Activated CD4-positive, alpha-beta T cell treated with anti-CD3 and anti-CD28 coated beads, Interleukin-10, Interleukin-2, amounts not matched to agents 100 ng/mL and 50 ng/mL, durations not matched to agents 16 hours and 8 hours (primary cell): Measurements from ENCODE around the gene D2HGDH.
"Not testable (repeated sequence)": the region's sequence is repeated elsewhere in the genome, so short reads cannot be mapped to it uniquely, and the experiment has no call there.

Experiments used
- DNase-seq: peaks from one replicate; pipeline ENCODE4 v3.0.0-alpha.2; 2020

Gene D2HGDH

DNA sequence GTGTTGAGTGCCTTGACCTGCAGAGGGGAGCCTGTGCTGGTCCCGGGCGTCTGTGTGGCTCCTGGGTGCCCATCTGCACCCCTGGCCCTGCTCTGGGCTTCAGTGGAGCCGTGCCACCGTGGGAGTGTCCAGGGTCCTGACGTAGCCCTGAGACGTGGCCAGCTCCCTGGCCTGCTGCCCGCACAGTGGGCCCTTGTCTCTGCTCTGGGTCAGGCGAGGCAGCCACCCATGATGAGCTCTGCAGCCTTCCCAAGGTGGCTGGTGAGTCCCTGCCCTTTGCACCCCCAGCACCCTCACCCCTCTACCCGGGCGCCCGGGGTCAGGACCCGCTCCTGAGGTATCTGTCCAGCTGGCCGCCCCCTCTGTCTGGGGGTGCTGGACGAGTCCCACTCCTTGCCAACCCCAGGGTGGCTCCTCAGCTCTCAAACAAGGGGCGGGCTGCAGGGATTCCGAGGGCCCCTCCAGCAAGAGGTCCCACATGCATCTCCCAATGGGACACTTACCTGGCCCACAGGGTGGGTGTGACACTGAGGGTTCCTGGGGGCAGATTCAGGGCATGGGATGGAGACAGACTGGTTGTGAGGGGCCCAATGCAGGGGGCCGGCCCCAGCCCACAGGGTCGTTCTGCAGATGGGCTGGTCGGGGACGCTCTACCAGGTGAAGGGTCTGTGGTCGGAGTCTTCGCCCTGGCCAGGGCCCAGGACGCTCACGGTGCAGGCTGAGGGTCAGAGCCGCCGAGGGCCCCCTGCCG lies 76.9 kb downstream of the D2HGDH start:
- DNase-seq: no peak

DNA sequence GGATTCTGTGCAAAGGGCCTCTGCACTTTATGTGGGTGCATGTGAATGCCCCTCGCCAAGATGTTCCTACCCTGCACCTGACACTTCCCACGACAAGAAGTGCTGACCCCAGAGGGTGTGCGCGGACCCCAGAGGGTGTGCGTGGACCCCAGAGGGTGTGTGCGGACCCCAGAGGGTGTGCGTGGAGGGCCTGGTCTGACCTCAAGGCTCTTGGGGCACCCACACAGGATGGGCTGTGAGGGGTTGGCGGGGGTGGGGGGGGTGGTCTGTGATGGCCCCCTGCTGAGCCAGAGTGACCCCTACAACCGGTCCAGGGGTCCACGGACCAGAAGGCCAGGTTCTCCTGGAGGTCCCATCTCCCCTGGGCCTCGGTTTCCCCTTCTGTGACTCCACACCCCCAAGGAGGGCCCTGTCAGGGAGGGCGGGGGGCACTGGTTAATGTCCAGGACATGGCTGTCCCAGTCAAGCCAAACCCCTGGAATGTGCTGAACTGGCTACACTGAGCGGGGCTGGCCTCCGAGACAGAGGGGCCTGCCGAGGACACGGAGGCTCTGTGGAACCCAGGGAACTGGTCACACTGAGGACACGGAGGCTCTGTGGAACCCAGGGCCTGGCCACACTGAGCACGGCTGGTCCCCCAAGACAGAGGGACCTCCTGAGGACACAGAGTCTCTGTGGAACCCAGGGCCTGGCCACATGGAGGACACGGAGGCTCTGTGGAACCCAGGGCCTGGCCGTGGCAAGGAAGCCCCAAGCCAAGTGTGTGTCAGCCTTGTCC lies 77.7 kb downstream of the D2HGDH start:
- no peak for DNase-seq

DNA sequence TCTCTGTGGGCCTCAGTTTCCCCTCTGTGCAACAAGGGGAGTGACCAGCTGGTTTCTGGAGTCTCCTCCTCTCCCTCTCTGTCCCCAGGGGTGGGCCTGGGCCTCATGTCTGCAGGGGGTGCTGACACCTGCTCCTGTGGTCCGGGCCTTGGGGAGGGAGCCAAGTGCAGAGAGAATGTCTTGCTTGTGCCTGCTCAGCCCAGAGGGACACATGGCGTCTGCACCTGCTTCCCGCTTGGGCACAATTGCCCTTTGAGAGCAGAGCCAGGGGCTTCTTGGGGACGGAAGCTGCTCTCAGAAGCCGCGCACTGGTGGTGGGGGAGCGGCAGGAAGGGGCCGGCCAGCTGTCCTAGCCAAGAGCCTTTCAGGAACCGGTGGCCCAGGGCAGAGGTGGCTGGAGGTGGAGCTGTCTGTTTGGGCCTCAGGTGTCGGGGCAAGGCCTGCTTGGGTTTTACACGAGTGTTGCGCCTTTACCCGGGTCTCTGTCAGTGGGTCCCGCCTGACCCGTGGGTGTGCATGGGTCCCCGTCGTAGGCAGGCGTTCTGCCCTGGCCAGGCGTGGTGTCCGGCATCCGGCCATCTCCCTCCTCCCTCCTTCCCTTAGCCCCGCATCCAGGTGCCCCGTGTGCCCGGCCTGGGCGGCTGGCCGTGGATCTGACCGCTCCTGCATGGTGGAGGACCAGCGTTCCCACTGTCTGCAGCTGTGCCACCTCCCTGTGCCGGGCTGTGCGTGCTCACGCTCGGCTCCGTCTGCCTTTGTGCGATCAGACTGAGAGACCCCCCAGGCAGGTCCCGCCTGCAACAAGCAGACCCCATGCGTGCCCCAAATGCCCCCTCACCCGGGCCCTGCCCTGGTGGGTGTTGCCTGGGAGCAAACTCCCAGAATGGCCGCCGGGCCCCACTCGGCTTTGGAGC lies 78.6 kb downstream of the D2HGDH start:
- DNase-seq: no peak

DNA sequence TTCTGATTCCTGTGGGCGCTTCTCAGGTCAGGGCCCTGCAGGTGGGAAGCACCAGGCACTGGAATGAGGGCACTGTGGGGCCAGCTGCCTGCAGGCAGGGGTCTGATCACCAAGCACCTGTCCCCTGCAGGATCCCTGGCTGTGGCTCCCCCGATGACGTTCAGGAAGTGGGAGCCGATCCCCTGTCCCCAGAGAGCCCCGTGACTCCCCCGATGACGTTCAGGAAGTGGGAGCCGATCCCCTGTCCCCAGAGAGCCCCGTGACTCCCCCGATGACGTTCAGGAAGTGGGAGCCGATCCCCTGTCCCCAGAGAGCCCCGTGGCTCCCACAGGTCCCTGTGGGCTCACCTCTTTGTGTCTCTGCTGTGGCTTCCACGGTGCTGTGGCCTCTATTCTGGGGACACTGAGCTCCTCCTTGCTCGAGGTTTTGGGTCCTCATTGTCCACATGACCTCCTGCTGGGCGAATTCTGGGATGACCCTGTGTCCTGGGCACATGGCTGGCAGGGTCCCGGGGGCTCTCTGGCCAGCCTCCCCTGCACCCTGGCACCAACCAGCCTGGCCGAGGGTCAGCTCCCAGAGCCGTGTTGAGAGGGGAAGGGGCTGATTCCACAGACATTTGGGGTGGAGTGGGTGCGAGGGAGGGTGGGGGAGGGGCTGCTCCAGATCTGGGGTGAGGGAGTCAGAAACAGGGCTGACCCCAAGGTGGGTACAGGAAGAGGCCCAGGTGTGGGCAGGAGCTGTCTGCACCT lies 79.4 kb downstream of the D2HGDH start:
- no peak for DNase-seq

DNA sequence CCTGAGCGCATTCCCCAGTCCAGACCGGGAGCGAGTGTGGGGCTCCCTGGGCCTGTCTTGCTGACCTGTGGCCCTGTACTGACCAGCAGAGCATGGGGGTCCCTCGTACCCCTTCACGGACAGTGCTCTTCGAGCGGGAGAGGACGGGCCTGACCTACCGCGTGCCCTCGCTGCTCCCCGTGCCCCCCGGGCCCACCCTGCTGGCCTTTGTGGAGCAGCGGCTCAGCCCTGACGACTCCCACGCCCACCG lies 79.9 kb downstream of the D2HGDH start:
- DNase-seq: no peak

DNA sequence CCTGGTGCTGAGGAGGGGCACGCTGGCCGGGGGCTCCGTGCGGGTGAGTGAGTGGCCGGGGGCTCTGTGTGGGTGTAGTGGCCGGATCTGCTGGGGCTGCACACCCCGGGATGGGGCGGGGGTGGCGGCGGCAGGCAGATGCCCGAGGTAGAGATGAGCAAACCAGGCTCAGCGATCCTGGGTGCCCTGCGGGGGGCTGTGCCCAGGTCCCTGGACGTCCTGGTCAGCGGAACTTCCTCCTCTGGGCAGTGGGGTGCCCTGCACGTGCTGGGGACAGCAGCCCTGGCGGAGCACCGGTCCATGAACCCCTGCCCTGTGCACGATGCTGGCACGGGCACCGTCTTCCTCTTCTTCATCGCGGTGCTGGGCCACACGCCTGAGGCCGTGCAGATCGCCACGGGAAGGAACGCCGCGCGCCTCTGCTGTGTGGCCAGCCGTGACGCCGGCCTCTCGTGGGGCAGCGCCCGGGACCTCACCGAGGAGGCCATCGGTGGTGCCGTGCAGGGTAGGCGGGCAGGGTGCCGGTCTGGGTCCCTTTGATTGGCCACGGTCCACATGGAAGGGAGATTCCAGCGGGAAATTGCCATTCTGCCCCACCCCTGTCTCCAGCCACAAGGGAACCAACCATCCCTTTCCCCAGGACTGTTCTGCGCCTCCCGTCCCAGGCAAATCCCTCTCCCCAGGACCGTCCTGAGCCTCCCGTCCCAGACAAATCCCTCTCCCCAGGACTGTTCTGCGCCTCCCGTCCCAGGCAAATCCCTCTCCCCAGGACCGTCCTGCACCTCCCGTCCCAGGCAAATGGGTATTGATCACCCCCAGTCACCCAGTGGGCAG lies 80.4 kb downstream of the D2HGDH start:
- no peak for DNase-seq

DNA sequence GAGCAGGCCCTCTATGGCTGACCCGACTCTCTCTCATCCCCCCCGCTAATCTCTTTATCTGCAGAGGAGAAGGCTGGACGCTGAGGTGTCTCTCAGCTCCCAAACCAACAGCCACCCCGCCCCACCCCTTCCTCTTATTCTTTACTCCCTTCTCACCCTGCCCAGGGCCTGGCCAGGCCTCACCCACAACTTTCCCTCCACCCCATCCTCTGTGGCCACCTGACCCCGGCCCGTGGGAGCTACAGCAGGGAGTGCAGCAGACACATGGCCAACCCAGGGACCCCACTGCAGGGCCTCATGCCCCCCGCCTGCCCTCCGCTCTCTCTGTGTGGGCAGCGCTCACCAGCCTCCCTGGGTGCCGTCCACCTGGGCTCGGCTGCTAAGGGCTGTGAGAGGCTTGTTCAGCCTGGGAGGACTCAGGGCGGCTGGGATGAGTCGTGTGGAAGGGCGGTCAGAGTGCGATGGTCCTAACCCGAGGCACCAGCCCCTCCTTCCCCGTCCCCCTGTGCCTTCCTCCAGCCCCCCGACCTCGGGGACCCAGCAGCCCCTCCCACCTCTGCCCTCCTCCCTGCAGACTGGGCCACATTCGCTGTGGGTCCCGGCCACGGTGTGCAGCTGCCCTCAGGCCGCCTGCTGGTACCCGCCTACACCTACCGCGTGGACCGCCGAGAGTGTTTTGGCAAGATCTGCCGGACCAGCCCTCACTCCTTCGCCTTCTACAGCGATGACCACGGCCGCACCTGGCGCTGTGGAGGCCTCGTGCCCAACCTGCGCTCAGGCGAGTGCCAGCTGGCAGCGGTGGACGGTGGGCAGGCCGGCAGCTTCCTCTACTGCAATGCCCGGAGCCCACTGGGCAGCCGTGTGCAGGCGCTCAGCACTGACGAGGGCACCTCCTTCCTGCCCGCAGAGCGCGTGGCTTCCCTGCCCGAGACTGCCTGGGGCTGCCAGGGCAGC lies 81.3 kb downstream of the D2HGDH start:
- no peak for DNase-seq

DNA sequence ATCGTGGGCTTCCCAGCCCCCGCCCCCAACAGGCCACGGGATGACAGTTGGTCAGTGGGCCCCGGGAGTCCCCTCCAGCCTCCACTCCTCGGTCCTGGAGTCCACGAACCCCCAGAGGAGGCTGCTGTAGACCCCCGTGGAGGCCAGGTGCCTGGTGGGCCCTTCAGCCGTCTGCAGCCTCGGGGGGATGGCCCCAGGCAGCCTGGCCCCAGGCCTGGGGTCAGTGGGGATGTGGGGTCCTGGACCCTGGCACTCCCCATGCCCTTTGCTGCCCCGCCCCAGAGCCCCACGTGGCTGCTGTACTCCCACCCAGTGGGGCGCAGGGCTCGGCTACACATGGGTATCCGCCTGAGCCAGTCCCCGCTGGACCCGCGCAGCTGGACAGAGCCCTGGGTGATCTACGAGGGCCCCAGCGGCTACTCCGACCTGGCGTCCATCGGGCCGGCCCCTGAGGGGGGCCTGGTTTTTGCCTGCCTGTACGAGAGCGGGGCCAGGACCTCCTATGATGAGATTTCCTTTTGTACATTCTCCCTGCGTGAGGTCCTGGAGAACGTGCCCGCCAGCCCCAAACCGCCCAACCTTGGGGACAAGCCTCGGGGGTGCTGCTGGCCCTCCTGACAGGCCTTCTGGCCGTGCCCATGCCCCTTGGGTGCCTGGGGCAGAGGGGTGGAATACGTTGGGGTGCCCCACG lies 82.1 kb downstream of the D2HGDH start:
- no peak for DNase-seq

DNA sequence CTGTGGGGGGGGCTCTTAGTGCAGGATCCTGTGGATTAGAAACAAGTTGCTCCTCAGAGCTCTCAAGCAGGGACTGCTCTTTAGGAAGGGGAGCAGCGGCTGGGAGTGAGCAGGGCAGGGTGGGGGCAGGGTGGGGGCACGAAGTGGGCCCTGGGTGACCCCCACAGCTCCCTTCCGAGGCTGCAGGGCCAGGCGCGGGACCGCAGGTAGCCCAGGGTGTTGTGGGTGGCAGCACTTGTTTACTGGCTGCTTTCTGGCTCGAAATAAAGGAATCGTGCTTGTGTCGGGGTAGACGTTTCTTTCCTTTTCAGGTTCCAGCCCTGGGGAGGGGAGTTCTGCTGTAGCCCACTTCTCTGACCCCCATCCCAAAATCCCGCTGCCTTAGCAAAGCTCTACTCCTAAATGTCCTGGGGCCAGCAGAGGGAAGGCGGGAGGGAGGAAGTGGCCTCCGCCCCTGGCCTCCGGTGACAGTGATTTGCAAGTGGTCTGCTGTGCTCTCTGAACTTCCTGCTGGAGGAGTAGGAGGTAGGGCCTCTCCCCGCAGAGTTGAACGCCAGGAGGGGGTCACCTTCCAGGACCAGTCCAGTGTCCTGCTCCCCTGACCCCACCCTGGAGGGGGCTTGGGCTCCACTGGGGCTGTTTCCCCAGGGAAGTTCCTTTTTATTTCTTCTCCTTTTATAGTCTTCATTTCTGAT lies 82.8 kb downstream of the D2HGDH start:
- DNase-seq: no peak

DNA sequence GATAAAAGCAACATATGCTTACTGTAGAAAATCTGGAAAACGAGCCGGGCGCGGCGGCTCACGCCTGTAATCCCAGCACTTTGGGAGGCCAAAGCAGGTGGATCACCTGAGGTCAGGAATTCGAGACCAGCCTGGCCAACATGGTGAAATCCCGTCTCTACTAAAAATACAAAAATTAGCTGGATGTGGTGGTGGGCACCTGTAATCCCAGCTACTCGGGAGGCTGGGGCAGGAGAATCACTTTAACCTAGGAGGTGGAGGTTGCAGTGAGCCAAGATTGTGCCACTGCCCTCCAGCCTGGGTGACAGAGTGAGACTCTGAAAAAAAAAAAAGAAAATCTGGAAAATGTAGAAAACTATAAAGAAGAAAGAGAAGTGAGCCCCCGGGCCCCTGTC lies 83.4 kb downstream of the D2HGDH start:
- DNase-seq: not testable (repeated sequence)
